SK-N-SH (cell line): Measurements from ENCODE around the gene LHFPL6. TPM values are rescaled to one million over a fixed set of nuclear protein-coding genes. Genes with fewer than 3 reads are reported as not detected.

Experiments used
- CTCF ChIA-PET: fragments of 300-600, 350-600 bp; formaldehyde crosslinking; extraction: SDS; loops from one replicate; lab custom pipeline; 2021; lab: Yijun Ruan, JAX
- POLR2A ChIA-PET: fragments of 350-600 bp; sonication (Branson Sonifier 250); formaldehyde crosslinking; extraction: SDS; loops from one replicate; lab custom pipeline; 2020; ENCODE audit warnings: antibody characterized with exemption, inconsistent platforms; lab: Yijun Ruan, JAX
- DNase-seq: peaks from one replicate; pipeline ENCODE4 v3.0.0; 2012
- H2AFZ ChIP-seq: fragments of 200-600 bp; sonication (generic); 2 replicates; pipeline ENCODE4 v1.8.1; 2016; ENCODE audit warnings: antibody characterized with exemption, mild to moderate bottlenecking, low read depth
- H3F3A ChIP-seq: fragments of 200-600 bp; sonication (generic); replicated peaks from 2 replicates; pipeline ENCODE3; 2016; ENCODE audit warnings: antibody characterized with exemption, mild to moderate bottlenecking; ENCODE audit not compliant: insufficient read depth
- H3K27ac ChIP-seq, 2 experiments: fragments of 200-500 bp in 1 of 2; fragments of 200-600 bp in 1 of 2; sonication (Bioruptor generic) in 1 of 2; sonication (generic), shearing (Covaris generic) in 1 of 2; 2 replicates each; pipeline versions ENCODE4 v1.5.1 to v1.6.1; 2014 to 2016; ENCODE audit warnings: low read depth in 2 of 2, inconsistent platforms in 1 of 2, low read length in 1 of 2, mild to moderate bottlenecking in 1 of 2, mixed read lengths in 1 of 2
- H3K27me3 ChIP-seq: fragments of 200-600 bp; sonication (generic), shearing (Covaris generic); 2 replicates; pipeline ENCODE4 v1.6.1; 2016; ENCODE audit warnings: mixed run types; ENCODE audit not compliant: insufficient read depth
- H3K36me3 ChIP-seq, 2 experiments: fragments of 200-500 bp in 1 of 2; fragments of 200-600 bp in 1 of 2; sonication (Bioruptor generic) in 1 of 2; sonication (generic) in 1 of 2; replicated peaks in 1 of 2; 2 replicates each; pipeline versions ENCODE3 to v1.5.1; 2014 to 2016; ENCODE audit warnings: low read length in 1 of 2, mild to moderate bottlenecking in 1 of 2; ENCODE audit not compliant: insufficient read depth in 2 of 2, control insufficient read depth in 1 of 2
- H3K4me1 ChIP-seq, 2 experiments: fragments of 200-500 bp in 1 of 2; fragments of 200-600 bp in 1 of 2; sonication (Bioruptor generic) in 1 of 2; sonication (generic), shearing (Covaris generic) in 1 of 2; 2 replicates each; pipeline versions ENCODE4 v1.5.1 to v1.6.1; 2014 to 2016; ENCODE audit warnings: low read depth in 1 of 2, low read length in 1 of 2, mixed run types in 1 of 2; ENCODE audit not compliant: insufficient read depth in 2 of 2, control insufficient read depth in 1 of 2
- H3K4me2 ChIP-seq: fragments of 200-600 bp; sonication (generic), shearing (Covaris generic); 2 replicates; pipeline ENCODE4 v1.6.1; 2017; ENCODE audit warnings: mixed run types
- H3K4me3 ChIP-seq, 2 experiments: fragments of 200-500 bp in 1 of 2; fragments of 200-600 bp in 1 of 2; sonication (Bioruptor generic) in 1 of 2; sonication (generic), shearing (Covaris generic) in 1 of 2; 2 replicates each; pipeline versions ENCODE4 v1.5.1 to v1.8.1; 2014 to 2016; ENCODE audit warnings: low read depth in 2 of 2, inconsistent platforms in 1 of 2, low read length in 1 of 2, mild to moderate bottlenecking in 1 of 2, mixed read lengths in 1 of 2, moderate library complexity in 1 of 2
- H3K79me2 ChIP-seq: fragments of 200-600 bp; sonication (generic); 2 replicates; pipeline ENCODE4 v1.8.1; 2017; ENCODE audit warnings: mild to moderate bottlenecking; ENCODE audit not compliant: insufficient read depth
- H3K9ac ChIP-seq: fragments of 200-600 bp; sonication (generic); 2 replicates; pipeline ENCODE4 v1.6.1; 2017; ENCODE audit warnings: mixed run types
- H3K9me2 ChIP-seq: fragments of 200-600 bp; sonication (generic); 2 replicates; pipeline ENCODE4 v1.6.1; 2017; ENCODE audit warnings: mixed run types
- H3K9me3 ChIP-seq: fragments of 200-600 bp; sonication (generic); 2 replicates; pipeline ENCODE4 v1.6.1; 2017; ENCODE audit warnings: mixed run types, mild to moderate bottlenecking, moderate library complexity
- H4K20me1 ChIP-seq: fragments of 200-600 bp; sonication (generic); 2 replicates; pipeline ENCODE4 v1.6.1; 2017; ENCODE audit warnings: mild to moderate bottlenecking, mixed run types; ENCODE audit not compliant: insufficient read depth
- CTCF ChIP-seq: fragments of 200-600 bp; sonication (generic); IDR thresholded peaks from 2 replicates; pipeline ENCODE4 v1.6.1; 2017; ENCODE audit warnings: antibody characterized with exemption, mild to moderate bottlenecking, moderate library complexity
- ELF1 ChIP-seq: IDR thresholded peaks from 2 replicates; pipeline ENCODE4 v1.4.0; 2012
- EZH2phosphoT487 ChIP-seq: fragments of 200-600 bp; sonication (generic); IDR thresholded peaks from 2 replicates; pipeline ENCODE4 v1.6.1; 2017; ENCODE audit warnings: low read depth, mixed run types, mild to moderate bottlenecking, antibody characterized with exemption, moderate library complexity, borderline replicate concordance
- FOXM1 ChIP-seq: IDR thresholded peaks from 2 replicates; pipeline ENCODE4 v1.4.0; 2012; ENCODE audit warnings: low read depth, mild to moderate bottlenecking
- GABPA ChIP-seq: IDR thresholded peaks from 2 replicates; pipeline ENCODE4 v1.4.0; 2012; ENCODE audit warnings: low read depth, mild to moderate bottlenecking
- GATA2 ChIP-seq: sonication (generic); formaldehyde crosslinking; IDR thresholded peaks from 2 replicates; pipeline ENCODE4 v1.5.0; 2020; ENCODE audit warnings: mild to moderate bottlenecking, missing genetic modification reagents
- IRF3 ChIP-seq: fragments of 150-350 bp; IDR thresholded peaks from 2 replicates; pipeline ENCODE4 v1.6.1; 2016; ENCODE audit warnings: mild to moderate bottlenecking, low read depth, low read length
- JUND ChIP-seq: IDR thresholded peaks from 2 replicates; pipeline ENCODE4 v1.4.0; 2012
- MAX ChIP-seq: IDR thresholded peaks from 2 replicates; pipeline ENCODE4 v1.4.0; 2012; ENCODE audit warnings: low read depth
- MEF2A ChIP-seq: IDR thresholded peaks from 2 replicates; pipeline ENCODE4 v1.4.0; 2012; ENCODE audit warnings: low read depth, borderline replicate concordance
- MXI1 ChIP-seq: IDR thresholded peaks from 2 replicates; pipeline ENCODE4 v1.6.1; 2012; ENCODE audit warnings: mild to moderate bottlenecking, low read depth, low read length, improper control_type of control experiment
- REST ChIP-seq: IDR thresholded peaks from 2 replicates; pipeline ENCODE4 v1.6.1; 2012; ENCODE audit warnings: mild to moderate bottlenecking, low read depth, low read length, moderate library complexity
- RFX5 ChIP-seq: IDR thresholded peaks from 2 replicates; pipeline ENCODE4 v1.6.1; 2012; ENCODE audit warnings: mild to moderate bottlenecking, improper control_type of control experiment, low read length
- SIN3A ChIP-seq: IDR thresholded peaks from 2 replicates; pipeline ENCODE4 v1.6.1; 2012; ENCODE audit warnings: low read depth, mild to moderate bottlenecking, low read length, moderate library complexity, borderline replicate concordance
- SMC3 ChIP-seq: IDR thresholded peaks from 2 replicates; pipeline ENCODE4 v1.6.1; 2012; ENCODE audit warnings: low read depth, low read length, improper control_type of control experiment
- TCF12 ChIP-seq: IDR thresholded peaks from 2 replicates; pipeline ENCODE4 v1.4.0; 2012
- TEAD4 ChIP-seq: IDR thresholded peaks from 2 replicates; pipeline ENCODE4 v1.4.0; 2012; ENCODE audit warnings: mild to moderate bottlenecking, borderline replicate concordance; ENCODE audit not compliant: insufficient read depth
- USF2 ChIP-seq: fragments of 150-350 bp; IDR thresholded peaks from 2 replicates; pipeline ENCODE4 v1.6.1; 2017; ENCODE audit warnings: antibody characterized with exemption, low read length, low read depth, borderline replicate concordance
- YY1 ChIP-seq: IDR thresholded peaks from 2 replicates; pipeline ENCODE4 v1.4.0; 2012; ENCODE audit warnings: low read depth, mild to moderate bottlenecking
- WGBS: methylation state at CpG from one replicate; pipeline ENCODE4 v1.1.6; 2017; ENCODE audit warnings: low lambda C conversion rate; 5-methylcytosine and 5-hydroxymethylcytosine counted together
- polyA plus RNA-seq, 3 experiments: library from polyadenylated mRNA; depleted of rRNA; stranded (reverse); fragments of >200 nt; gene quantifications; 2 replicates each; pipeline ENCODE4 v1.2.3, GENCODE V29; 2012

The LHFPL6 gene
- polyA plus RNA-seq, 1 of the 3 experiments (the other 2 are of a cell fraction) = 22.2 TPM

- no peaks in the 10 kb centered on the region for H3K27me3 ChIP-seq
- no peaks in the 10 kb centered on the region for H3K4me1 ChIP-seq
- H3K9me2 ChIP-seq = no peaks in the 10 kb centered on the region
- no peaks in the 10 kb centered on the region for H3K79me2 ChIP-seq
- H3K4me2 ChIP-seq = no peak overlapping the region
- 64% methylated on average over 3 of the region's 3 CpGs for WGBS
- no peak overlapping the region for H3K4me3 ChIP-seq
- DNase-seq = no peak
- ChIA-PET CTCF (interaction anchor here (0.6 to 1.3 kb wide), 3 partner anchors 27 to 169 kb away, joined by 3 to 12 read pairs (median 4); no protein-coding TSS in a partner anchor), POLR2A (no interaction called here)
- H2AFZ ChIP-seq = no peak overlapping the region
- TF ChIP-seq SIN3A (no peak), JUND (no peak), GATA2 (CRISPR knock-in tag) (no peak), MXI1 (no peak), FOXM1 (no peak), CTCF (no peak), YY1 (no peak), REST (no peak), EZH2phosphoT487 (no peak), MAX (no peak), GABPA (no peak), IRF3 (no peak), TEAD4 (no peak), USF2 (no peak), SMC3 (no peak), ELF1 (no peak), MEF2A (no peak), TCF12 (no peak), RFX5 (no peak)
- no peak overlapping the region for H3K9ac ChIP-seq
- H4K20me1 ChIP-seq = no peaks in the 10 kb centered on the region
- no peaks in the 10 kb centered on the region for H3F3A ChIP-seq
- H3K36me3 ChIP-seq = no peaks in the 10 kb centered on the region
- no peaks in the 10 kb centered on the region for H3K9me3 ChIP-seq
- H3K27ac ChIP-seq = no peak overlapping the region
These were observed 17.8 kb downstream of the LHFPL6 start for GRCh38 chr13:39585219-39585618.
